GDM1 (cell line): Measurements from ENCODE around the gene TMEM8B.
"Not testable (repeated sequence)": the region's sequence is repeated elsewhere in the genome, so short reads cannot be mapped to it uniquely, and the experiment has no call there.

Experiments used
- DNase-seq: peaks from one replicate; lab custom pipeline; 2025; lab: John Stamatoyannopoulos, UW

Gene TMEM8B

DNA sequence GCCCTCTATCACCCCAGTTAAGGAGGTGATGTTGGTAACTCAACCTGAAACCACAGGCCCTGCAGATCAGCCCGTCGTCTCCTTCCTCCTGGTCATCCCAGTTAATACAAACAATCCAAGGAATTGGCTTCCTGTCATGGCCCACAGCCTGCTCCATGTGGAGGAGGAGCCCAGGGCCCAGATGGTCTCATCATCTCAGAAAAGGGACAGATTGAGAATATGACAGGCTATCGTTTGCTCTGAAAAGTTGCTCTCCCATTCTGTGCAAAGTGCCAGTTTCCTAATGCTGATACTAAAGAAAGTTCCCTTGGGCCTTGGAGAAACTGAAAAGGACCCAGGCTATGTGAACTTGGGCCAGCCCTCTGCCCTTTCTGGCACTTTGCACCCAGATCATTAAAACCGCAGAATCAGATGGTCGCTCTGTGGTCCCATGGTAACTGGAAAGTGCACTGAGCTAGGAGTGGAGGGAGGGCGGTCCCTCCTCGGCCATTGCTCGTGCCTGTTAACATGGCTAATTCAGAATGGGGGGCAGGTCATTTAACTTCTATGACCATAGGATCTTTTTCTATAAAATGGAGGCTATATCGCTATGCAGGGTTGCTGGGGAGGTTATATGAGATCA, 79.6 kb downstream of the TMEM8B start:
- no peak for DNase-seq

- DNase-seq, result no peak
These were observed 80.2 kb downstream of the TMEM8B start, which contains the start of gene SPAAR for GRCh38 chr9:35909274-35909673. TSS of gene SPAAR (plus strand) at chr9:35909490. CDS start at chr9:35910464, 974 bp downstream.

DNA sequence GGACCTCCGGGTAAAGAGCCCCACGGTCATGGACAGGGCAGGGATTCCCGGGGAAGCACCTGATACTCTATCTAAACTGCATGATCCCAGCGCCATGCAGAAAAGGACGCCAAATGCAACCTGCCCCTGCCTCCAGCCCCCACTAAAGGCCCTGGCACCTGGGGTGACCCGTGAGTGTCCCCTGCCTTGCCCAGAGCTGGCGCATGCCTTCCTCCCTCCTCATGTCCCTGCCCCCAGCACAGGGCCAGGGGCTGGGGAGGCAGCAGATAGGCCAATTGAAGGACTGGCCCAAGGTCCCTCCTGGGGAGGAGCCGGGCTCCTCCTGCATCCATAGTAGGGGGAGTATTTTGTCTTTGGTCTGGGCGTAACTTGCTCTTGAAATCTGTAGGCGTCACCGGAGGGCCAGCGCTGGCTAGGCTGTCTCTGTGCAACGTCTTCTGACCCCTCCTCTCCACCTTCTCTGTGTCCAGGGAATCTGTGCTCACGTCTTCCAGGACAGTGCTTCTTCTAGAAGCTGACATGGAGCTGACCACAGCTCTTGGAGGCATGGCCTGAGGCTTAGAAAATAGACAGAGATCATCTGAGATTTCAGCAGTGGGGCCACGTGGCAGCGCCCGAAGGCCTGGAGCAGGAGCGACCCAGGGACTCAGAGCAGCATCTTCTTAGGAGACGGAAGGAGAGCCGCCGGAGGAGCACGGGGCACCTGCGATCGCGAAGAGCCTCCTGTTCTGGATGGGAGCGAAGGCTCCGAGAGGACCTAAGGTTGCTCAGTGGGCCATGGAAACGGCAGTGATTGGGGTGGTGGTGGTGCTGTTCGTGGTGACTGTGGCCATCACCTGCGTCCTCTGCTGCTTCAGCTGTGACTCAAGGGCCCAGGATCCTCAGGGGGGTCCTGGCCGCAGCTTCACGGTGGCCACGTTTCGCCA, 80.9 kb downstream of the TMEM8B start:
- no peak for DNase-seq

GRCh38 chr9:35910613-35911359, 81.8 kb downstream of the TMEM8B start:
- DNase-seq, result no peak

DNA sequence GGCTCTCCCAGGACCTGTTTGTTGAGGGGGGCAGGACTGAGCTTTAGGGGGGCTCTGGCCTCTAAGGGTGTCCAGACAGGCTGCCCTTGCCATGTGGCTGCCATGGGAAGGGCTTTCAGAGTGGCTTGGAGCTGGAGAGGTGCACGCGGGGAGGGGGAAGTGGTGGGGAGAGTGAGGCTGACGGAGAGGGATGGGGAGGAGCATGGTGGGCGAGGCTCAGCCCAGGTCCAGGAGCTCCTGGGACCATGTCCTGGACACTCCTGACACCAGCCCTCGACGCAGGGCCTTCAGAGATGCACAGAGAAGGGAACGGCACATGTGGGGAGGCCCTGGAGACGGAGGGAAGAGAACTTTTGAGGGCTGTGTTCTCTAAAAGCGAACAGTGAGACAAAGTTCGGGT, 82.7 kb downstream of the TMEM8B start:
- DNase-seq, result no peak

DNA sequence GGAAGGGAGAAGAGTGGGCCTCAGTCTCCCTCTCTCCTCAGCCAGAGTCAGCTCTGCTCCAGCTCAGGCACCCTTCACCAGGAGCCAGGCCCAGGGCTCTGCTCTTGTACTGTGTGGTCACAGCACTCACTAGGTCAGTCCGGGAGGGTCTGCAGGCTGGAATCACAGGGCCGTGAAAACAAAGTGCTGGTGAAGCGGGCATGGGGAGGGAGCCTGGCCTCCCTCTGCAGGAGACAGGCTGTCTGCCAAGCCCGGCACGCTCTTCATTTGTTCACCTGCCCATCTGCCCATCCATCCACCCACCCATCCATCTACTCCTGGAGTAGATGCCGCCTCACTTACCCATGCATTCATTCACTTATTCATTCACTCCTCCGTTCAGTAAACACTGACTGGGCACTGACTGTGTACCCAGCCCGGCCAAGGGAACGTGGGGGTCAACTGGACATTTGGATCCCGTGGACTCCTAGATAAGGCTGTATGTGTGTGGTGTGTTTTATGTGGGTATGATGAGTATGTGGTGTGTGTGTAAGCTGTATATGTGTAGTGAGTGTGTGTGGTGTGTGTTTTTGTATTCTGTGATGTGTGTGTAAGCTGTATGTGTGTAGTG, 83.9 kb downstream of the TMEM8B start:
- DNase-seq, result no peak

DNA sequence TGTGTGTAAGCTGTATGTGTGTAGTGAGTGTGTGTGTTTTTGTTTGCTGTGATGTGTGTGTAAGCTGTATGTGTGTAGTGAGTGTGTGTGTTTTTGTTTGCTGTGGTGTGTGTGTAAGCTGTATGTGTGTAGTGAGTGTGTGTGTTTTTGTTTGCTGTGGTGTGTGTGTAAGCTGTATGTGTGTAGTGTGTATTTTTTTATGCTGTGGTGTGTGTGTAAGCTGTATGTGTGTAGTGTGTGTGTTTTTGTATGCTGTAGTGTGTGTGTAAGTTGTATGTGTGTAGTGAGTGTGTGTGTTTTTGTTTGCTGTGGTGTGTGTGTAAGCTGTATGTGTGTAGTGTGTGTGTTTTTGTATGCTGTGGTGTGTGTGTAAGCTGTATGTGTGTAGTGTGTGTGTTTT, 84.4 kb downstream of the TMEM8B start:
- DNase-seq, result not testable (repeated sequence)

- DNase-seq, result no peak
These were observed 85.3 kb downstream of the TMEM8B start for GRCh38 chr9:35914301-35914807.
